OCI-M2 (cell line): Measurements from ENCODE around the gene CD248.
"Not testable (repeated sequence)": the region's sequence is repeated elsewhere in the genome, so short reads cannot be mapped to it uniquely, and the experiment has no call there.

Source experiments
- DNase-seq: peaks from one replicate; lab custom pipeline; 2025; ENCODE audit not compliant: unreplicated experiment; lab: John Stamatoyannopoulos, UW

The CD248 gene

DNA sequence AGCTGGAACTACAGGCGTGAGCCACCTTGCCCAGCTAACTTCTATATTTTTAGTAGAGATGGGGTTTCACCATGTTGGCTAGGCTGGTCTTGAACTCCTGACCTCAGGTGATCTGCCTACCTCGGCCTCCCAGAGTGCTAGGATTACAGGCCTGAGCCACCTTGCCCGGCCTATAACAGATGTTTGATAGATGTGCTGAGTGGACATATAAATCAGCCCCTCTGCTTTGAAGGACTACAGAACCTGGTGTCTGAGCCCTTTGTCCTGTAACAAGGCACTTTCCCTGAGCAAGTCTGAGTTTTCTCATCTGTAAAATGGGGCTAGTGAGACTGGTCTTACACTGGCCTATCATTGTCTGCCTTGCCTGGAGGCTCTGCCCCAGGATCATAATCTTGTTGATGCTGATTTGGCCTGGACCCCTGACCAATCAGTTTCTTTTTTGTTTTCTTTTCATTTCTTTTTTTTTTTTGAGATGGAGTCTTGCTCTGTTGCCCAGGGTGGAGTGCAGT lies 12.4 kb upstream of the CD248 start:
- DNase-seq = no peak

DNA sequence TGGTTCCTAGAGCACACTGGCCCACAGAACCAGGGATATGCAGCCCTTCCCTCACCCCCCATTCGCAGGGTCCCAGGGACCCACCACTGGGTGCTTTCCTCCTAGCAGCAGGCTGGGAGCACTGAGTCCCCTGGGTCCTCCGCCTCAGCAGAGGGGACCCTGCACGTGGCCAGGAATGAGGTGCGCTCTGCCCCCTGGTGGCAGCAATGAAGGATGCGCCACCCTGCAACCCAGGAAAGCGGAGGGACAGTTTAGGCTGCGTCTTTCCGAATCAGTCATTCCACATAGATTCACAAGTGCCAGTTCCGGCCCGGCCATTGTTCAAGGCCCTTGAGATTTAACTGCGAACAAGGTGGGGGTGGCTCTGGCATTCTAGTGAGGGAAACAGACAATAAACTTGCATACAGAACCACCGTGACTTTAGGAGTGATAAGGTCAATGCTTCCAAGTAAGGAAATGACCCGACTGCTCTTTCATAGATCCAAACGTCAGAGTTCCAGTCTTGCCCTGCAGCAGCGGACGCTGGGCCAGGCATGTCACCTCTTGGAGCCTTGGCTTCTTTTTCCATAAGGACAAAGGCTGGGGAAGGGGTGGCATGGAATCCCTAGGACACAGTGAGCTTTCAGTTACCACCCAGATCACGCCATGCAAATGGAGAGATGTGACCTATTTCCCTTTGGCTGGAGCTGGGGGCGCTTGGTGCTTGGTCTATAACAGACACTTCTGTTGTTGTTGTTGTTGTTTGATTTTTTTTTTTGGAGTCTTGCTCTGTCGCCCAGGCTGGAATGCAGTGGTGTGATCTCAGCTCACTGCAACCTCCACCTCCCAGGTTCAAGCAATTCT lies 11.7 kb upstream of the CD248 start:
- DNase-seq = peak; percentile 28

DNA sequence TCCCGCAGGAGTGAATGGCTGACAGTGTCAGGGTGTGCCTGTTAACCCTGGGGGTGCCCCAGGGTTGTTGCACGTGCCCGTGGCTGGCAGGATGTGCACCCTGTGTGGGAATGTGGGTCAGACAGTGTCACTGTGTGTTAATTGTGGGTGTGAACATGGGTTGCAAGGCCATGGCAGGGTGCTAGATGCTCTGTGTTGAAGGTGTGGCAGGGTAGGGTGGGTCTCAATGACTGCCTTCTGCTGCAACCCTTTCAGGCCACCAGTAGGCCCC lies 11.1 kb upstream of the CD248 start:
- DNase-seq = no peak

DNA sequence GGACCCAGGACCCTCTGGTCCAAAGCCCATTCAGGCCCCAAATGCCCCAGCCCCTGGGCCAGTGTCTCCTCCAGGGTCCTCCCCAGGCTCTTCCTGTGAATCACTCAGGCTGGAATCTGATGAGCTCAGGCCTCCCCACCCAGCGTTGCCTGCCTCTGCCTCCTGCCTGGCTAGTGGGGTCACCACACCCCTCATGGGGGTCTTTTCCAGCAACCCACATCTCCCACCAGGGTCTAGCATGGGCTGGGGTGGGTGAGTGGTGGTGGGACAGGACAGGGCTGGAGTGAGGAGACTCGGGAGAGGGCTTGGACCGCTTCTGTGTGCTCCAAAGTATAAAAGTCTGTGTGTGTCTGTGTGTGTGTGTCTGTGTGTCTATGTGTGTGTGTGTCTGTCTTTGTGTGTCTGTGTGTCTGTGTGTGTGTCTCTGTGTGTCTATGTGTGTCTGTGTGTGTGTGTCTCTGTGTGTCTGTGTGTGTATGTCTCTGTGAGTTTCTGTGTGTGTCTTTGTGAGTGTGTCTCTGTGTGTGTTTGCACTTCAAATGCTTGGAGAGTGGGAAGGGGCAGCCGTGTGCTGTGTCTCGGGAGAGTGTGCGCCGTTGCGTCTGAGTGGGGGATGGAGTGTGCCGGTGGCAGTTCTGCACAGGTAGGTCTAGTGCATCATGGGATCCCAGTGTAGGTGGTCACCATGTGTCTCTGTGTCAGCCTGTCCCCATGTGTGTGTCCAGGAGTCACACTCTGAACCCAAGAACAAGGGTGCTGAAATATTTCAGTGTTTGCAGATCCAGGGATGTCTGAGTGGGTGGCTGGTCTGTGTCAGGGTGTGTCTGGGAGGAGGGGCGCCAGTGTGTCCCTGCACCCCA lies 10.6 kb upstream of the CD248 start:
- DNase-seq = no peak

DNA sequence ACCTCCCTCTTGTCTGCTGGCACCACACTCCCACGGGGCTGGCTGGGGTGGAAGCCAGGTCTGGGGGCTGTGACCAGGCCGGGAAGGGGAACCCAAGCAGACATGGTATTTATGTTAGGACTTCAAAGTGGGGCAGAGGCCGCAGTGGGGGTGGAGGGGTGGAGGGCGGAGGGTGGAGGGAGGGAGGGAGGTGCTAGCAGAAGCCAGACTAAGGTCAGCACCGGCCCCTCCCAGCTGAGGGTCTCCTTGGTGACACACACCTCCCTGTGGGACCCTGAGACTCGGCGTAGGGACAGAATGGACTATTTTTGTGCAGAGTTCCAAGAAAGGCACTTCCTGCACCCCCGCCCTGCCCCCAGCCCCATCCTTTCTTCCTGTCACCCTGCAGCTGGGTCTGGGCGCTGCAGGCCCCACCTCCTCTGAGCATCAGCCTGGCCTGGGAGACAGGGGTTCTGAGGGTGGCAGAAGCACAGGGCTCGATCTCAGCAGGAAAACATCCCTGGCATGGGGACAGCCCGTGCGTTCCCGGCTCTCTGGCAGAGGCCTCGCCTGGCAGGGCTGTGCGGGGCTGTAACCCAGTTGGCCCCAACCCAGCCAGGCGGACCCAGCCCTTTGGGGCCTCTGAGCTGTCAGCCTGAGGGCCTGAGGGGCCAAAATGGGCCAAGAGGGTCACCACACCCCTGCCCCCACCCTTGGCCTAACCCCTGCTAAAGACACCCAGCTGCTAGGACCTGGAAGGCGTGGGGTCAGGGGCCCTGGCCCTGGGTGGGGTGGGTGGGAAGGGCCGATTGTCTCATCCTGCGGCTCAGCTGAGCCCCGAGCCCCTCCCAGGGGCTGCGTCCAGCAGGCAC lies 9.6 kb upstream of the CD248 start:
- no peak for DNase-seq

DNA sequence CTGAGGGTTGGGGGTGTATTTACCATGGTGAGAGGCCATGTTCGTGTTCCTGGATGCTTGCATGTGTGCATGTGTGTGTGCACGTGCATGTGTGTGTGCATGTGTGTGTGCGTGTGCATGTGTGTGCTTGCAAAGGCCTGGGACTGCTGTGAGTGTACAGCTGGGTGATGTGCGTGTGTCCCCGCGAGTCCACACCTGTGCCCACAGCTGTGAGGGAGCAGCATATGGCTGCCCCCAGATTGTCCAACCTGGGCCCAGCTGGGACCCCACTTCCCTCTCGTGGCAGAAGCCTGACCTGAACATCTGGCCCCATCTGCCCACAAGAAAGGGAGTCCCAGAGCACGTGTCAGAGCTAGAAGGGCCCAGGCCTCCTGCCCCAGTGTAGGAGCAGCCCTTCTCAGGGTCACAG lies 8.4 kb upstream of the CD248 start:
- no peak for DNase-seq

DNA sequence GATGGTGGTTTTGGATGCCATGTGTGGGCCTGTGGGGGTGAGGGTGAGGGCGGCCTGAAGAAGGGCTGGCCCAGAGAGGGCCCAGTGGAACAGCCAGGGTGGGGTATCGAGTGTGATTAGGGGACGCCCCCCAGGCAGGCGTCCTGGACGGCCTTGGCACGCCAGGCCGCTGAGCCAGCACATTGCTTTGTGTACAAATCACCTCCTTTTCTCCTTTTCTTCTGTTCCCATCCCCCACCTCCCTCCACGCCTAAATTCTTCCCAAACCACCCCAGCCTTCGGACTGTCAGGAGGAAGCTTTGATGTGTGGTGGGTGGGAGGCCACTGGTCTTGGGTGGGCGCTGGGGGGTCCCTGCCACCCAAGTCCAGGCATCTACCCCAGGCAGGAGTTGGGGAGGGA lies 7.8 kb upstream of the CD248 start:
- no peak for DNase-seq

DNA sequence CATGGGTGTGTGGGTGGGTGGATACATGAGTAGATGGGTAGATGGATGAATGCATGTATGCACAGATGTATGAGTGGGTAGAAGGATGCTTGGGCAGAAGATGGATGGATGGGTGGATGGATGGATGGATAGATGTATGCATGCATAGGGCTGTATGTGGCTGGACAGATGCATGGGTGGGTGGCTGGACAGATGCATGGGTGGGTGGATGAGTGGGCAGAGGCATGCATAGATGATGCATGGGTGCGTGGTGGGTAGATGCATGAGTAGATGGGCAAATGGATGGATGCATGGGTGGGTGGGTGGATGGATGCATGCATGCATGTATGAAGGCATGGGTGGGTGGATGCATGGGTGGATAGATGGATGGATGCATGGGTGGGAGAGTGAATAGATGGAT lies 6.8 kb upstream of the CD248 start:
- DNase-seq = no peak

DNA sequence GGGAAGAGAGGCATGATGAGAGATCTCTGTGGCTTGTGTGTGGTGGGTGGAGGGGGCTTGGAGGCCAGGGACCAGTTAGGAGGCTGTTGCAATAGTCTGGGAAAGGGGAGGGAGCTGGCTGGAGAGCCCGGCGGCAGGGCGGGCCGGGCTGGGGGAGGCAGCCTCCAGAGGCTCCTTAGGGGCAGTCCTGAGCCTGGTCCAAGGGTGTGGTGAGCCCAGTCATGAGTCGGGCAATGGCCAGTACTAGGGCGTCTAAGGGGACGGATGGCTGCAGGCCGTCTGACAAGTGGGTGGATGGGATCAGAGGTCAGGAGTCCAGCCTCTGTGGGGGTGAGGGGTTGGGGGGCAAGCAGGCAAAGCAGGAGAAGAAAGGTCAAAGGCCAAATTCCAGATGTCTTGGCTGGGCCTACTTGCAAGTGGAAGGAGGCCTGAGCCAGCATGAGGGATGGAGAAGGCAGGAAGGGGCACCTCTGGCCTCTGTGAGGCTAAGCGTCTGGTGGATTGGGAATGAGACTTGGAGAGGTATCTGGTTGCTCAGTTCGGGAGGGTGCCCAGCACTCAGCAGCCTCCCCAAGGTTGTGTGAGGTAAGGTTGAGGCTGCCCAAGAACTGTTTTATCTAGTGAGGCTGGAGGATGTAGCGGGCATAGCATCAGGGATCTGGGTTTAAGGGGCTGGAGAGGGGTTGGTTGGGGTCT lies 6.0 kb upstream of the CD248 start:
- no peak for DNase-seq

DNA sequence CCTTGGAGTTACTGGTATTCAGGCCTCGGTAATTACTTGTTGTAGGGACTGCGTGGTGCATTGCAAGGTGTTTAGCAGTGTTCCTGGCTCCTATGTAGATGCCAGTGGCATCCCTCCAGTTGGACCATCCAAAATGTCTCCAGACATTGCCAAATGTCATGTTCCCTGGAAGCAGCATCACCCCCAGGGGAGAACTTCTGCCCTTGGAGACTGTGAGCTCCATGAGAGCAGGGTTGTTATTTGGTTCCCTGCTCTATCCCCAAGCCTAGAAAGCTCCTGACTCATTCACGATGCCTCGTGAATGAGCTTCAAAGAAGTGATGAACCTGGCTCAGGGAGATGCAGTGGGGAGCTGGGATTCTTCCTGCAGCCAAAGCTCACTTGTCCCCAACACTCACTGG lies 4.8 kb upstream of the CD248 start:
- no peak for DNase-seq

DNA sequence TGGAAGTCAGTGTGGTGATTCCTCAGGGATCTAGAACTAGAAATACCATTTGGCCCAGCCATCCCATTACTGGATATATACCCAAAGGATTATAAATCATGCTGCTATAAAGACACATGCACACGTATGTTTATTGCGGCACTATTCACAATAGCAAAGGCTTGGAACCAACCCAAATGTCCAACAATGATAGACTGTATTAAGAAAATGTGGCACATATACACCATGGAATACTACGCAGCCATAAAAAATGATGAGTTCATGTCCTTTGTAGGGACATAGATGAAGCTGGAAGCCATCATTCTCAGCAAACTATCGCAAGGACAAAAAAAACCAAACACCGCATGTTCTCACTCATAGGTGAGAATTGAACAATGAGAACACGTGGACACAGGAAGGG lies 3.9 kb upstream of the CD248 start:
- DNase-seq = not testable (repeated sequence)

DNA sequence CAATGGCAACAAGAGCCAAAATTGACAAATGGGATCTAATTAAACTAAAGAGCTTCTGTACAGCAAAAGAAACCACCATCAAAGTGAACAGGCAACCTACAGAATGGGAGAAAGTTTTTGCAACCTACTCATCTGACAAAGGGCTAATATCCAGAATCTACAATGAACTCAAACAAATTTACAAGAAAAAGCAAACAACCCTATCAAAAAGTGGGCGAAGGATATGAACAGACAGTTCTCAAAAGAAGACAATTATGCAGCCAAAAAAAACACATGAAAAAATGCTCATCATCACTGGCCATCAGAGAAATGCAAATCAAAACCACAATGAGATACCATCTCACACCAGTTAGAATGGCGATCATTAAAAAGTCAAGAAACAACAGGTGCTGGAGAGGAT lies 3.4 kb upstream of the CD248 start:
- DNase-seq = not testable (repeated sequence)

DNA sequence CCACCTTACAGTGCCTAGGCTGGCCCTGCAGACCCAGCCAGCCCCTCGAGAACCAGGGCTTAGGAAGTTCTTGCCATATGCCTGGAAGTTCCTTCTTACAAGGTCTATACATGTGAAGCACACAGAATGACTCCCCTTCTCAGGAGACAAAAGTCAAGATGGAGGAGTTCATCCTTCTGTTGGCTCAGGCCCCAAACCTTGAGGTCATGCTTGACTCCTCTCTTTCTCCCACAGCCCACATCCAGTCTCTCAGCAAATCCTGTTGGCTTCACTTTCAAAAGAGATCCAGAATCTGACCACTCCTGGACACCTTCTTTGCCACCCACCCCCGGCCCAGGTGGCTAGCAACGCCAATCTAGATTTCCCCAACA lies 1.7 kb upstream of the CD248 start:
- DNase-seq = no peak

DNA sequence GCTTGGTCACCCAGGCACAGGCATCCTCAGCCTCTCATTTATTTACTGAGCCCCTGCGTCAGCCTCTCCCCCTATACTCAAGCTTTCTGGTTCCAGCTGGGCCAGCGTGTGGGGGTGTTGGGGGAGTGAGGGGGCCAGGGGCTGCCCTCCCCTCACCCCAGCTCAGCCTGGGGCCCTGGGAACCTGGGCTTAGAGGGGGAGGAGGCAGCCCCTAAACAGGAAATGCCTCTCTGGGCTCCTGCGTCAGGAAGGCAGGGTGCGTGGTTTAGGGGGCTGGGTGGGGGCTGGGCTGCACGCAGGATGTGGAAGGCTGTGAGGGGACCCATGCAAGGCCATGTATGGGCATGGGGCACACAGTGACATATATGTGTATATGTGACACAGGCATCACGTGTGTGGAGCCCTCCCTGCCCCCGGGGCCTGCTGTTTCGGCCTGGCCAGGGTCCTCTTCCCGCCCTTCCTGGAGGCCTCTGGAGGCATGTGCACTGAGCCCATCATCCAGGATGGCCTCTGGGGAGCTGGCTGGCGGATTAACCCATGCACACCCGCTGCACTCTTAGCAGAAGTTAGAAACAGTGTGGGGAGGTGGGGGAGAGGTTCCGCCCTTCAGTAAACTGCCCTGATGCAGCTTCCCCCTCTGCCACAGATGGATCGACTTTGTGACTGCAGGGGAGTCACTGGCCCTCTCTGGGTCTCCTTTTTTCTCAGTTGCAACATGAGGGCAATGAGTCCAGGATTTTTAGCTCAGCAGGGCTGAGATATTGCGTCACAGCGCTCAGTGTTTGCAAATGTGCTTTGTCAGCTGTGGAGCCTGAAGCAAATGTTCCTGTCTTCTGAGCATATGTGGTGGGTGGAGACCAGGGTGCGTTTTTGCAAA lies 1.1 kb upstream of the CD248 start:
- DNase-seq = no peak

DNA sequence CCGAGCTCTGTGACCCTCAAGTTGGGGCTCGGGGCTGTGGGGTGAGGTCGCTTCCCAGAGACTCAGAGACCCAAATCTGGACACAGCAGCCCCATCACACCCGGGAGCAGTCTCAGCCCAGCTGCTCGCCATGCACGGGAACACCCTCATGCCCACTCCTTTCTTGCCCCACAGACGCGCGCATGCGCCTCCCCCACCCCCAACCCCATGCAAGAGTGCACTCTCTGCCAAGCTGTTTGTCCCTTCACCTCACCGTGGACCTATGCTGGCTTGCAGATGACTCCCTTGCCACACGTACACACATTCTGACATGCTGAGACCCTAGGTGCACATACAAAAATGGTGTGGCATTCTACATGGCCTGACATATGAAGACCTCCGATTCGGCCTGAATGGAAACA lies 478 bp upstream of the CD248 start:
- DNase-seq = no peak

DNA sequence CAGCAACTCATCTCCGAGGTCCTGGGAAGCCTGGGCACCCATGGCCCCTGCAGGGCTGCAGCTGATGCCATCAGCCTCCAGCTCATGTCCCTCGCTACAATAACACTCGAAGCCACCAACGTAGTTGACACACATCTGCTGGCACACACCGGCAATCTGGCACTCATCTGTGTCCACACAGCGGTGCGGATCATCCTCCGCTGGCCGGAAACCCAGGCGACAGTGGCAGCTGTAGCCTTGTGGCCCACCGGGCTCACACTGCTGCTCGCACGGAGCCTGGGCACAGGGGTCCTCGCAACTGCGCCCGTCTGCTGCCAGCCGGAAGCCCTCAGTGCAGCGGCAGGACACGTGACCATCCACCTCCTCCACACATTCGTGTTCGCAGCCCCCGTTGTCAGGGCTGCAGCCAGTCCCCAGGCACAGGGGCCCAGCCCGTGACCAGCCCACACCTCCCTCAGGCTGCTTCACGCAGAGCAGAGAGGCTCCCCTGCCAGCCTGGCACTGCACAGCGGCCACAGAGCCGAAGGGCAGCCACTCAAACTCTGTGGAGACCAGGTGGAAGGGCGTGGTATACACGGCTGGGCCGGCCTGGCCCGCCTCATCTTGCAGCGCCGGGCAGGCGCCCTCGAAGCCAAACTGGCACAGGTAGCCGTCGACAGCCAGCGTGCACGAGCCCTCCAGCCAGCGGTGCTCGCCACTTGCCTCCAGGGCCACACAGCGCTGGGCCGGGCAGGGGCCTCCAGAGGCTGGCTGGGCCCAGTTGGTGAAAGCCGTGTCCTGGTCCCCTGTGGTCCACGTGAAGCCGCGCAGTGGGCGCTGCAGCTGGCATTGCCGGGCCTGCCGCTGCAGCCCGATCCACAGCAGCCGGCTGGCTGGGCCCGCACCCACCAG lies 678 bp downstream of the CD248 start:
- no peak for DNase-seq

DNA sequence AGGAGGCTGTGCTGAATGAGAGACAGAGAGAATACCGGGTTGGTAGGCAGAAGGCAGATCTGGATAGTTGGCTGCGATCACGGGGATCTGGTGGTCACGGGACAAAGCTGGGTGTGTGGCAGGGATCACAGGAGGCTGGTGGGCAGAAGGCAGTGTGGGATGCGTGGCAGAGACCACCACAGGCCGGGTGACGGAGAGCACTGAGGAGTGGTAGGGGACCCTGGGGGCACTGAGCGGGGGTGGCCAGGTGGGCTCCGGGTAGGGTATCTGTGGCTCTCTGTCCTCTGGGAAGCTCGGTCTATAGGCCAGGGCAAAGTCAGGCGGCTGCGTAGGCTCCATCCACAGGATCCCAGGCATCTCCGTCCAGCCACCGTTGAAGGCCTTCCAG lies 1.4 kb downstream of the CD248 start:
- no peak for DNase-seq

DNA sequence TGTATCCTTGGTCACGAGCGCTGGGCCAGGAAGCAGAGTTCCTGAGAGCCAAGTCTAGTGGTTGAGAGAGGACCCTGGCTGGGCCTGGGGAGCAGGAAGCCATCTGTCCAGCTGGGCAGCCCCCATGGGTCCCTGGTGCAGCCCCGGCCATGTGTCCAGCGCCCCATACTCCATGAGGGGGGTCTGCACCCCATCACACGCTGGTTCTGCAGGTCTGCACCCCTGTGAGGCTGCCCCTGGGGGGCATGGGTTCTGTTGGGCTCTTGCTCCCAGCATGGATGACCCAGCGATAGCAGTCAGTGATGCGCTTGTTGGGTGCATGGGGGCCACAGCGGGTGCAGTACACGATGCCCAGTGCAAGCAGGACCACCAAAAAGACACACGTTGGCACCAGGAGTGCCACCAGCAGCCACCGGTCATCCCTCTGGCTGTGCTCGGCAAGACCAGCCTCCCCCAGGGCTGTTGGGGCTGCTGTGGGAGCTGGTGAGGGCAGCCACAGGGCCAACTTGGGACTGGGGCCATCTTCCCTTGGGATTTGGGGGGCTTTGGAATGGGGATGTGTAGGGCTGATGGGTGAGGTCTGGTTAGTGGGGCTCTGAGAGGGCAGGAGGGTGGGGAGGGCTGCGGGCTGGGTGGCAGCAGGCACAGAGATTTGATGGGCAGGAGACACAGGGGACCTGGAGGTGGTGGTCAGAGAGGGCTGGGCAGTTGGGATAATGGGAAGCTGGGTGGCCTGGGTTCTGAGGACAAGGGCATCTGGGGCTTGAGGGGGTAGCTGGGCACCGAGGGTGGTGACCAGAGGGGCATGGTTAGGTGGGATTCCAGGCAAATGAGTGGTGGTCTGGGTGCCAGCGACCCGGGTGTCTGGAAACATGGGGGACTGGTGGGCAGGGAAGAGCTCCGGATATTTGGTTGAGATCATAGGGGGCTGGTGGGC lies 2.0 kb downstream of the CD248 start:
- no peak for DNase-seq
